Ovary (tissue), 3 donors: ENCODE measurements around the gene RADIL.

Source experiments
- CTCF ChIP-seq, 3 donors: fragments of 450-650 bp in 2 of 3; fragments of 200-600 bp in 1 of 3; IDR thresholded peaks; one replicate each; pipeline versions ENCODE4 v1.5.1 to v1.8.0; 2016 to 2022; ENCODE audit warnings: antibody characterized with exemption in 3 of 3, mild to moderate bottlenecking in 1 of 3
- EP300 ChIP-seq: sonication (generic); formaldehyde crosslinking; IDR thresholded peaks from one replicate; pipeline ENCODE4 v1.6.1; 2017; ENCODE audit warnings: antibody characterized with exemption
- POLR2A ChIP-seq: fragments of 450-650 bp; IDR thresholded peaks from one replicate; pipeline ENCODE4 v1.6.1; 2017; ENCODE audit warnings: antibody characterized with exemption, mild to moderate bottlenecking, moderate library complexity
- donor health status: DM: no; HTN: no; CAD: no.

GRCh38 chr7:4779118-4779517 is 104.4 kb downstream of the RADIL start:
- TF ChIP-seq CTCF (IDR thresholded peaks at IDR 0.05) (no peak), EP300 (no peak), POLR2A (no peak)
